Fibroblast of the conjunctiva (primary cell): ENCODE data around the gene EFTUD2.
"Not testable (repeated sequence)": the region's sequence is repeated elsewhere in the genome, so short reads cannot be mapped to it uniquely, and the experiment has no call there.

Source experiments
- DNase-seq: peaks from one replicate; pipeline ENCODE4 v3.0.0-alpha.2; 2010; ENCODE audit warnings: low read depth

The EFTUD2 gene

DNA sequence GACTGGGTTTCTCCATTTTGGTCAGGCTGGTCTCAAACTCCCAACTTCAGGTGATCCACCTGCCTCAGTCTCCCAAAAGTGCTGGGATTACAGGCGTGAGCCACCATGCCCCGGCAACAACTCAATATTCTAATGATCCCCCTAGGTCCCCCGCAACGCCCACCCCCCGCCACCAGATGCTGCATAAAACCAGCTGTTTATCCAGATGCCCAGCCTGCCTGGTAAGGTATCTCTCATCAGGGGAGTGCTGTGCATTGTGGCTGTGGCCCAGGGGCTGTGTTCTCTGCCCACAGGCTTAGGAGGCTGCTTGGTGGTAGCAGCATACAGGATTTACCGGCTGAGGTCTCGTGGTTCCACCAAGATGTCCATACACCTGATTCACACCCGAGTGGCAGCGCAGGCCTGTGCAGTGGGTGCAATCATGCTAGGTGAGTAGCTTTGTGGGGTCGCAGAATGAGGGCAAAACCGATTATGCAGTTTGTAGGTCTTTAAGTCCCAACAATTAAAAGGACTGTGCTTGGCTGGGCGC, 50.2 kb downstream of the EFTUD2 start:
- DNase-seq: no peak

- no peak for DNase-seq
These were observed 50.9 kb downstream of the EFTUD2 start for GRCh38 chr17:44848257-44848795.

DNA sequence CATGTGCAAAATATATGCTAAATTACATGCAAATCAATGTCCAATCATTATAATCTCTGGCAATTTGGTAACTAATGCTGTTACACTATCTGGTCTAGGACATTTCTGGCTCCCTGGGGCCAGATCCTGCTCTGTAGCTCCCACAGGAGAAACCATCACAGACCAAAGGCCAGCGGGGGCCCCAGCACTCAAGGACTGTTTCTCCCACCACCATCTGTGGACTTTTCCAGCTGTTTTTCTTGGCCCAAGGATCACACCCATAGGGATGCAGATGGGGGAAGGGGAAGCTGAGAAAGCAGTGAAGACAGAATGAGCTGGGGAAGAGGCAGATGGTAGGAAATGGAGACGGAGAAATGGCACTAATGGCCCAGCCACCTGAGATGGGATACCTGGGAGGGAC, 51.7 kb downstream of the EFTUD2 start, which contains the start of gene HIGD1B:
TSS of gene HIGD1B (plus strand) at position 298 of the 400 bp plus-strand sequence. CDS start 270 bp downstream, outside the sequence.
- no peak for DNase-seq

GRCh38 chr17:44846206-44846605, 53.0 kb downstream of the EFTUD2 start:
- DNase-seq: no peak

GRCh38 chr17:44844390-44844830, 54.8 kb downstream of the EFTUD2 start:
- no peak for DNase-seq

GRCh38 chr17:44842748-44843147, 56.5 kb downstream of the EFTUD2 start:
- no peak for DNase-seq

GRCh38 chr17:44840936-44841335, 58.3 kb downstream of the EFTUD2 start:
- no peak for DNase-seq

DNA sequence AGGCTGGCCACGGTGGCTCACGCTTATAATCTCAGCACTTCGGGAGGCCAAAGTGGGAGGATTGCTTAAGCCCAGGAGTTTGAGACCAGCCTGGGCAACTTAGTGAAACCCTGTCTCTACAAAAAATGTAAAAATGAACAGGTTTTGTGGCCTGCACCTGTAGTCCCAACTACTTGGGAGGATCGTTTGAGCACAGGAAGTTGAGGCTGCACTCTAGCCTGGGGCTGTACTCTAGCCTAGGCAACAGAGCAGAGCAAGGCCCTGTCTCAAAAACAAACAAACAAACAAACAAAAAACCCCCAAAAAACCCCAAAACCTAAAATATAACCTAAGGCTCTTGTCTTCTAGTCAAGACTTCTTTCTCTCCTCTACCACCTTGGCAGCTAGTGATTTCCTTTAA, 59.0 kb downstream of the EFTUD2 start:
- no peak for DNase-seq

DNA sequence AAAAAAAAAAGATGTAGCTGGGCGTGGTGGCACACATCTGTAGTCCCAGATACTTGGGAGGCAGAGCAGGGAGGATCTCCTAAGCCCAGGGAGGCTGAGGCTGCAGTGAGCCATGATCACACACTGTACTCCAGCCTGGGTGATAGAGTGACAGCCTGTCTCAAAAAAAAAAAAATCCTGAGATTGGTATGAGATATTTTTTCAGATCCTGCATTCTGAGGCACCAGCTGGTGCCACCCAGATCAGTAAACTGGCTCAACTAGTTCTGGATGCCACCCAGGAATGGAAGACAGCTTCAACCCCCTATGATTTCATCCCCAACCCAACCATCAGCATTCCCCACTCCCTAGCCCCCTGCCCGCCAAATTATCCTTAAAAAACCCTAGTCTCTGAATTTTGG, 62.0 kb downstream of the EFTUD2 start:
- no peak for DNase-seq

DNA sequence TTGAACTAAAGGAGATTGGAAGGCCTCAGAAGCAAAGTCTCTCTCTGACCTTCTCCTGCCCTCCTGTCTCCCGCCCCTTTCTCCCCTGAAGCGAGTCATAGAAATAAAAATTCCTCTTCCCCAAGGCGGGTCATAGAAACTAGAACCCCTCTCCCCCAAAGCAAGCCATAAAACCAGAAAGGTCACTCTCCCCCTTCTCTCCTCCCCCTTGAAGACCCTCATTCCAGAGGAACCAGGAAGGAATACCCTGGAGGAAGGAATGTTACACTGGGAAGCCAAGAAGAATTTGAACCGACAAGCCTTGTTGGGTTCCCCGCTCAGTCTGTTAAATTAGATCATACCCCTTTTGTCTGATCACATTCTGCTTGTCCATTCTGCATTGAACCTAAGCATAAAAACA, 66.4 kb downstream of the EFTUD2 start:
- no peak for DNase-seq

DNA sequence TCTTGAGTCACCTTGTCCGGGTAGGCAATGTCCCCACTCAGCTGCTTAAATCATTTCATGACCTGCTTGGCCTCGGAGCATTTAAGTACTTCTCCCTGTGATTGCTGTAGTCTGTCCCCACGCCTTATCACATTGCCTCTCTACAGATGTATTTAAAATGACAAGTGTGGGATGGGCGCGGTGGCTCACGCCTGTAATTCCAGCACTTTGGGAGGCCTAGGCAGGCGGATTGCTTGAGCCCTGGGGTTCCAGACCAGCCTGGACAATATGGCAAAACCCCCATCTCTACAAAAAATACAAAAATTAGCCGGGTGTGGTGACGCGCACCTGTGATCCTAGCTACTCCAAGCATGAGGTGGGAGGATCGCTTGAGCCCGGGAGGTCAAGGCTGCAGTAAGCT, 67.9 kb downstream of the EFTUD2 start:
- DNase-seq: no peak

- no peak for DNase-seq
These were observed 68.6 kb downstream of the EFTUD2 start for GRCh38 chr17:44830359-44831288.

- DNase-seq: no peak
These were observed 69.5 kb downstream of the EFTUD2 start, which contains the start of gene GJC1 for GRCh38 chr17:44829523-44830358. Gene GJC1, minus strand, starts transcription at chr17:44830287. Its CDS starts 24,470 bp downstream, at chr17:44805817.

DNA sequence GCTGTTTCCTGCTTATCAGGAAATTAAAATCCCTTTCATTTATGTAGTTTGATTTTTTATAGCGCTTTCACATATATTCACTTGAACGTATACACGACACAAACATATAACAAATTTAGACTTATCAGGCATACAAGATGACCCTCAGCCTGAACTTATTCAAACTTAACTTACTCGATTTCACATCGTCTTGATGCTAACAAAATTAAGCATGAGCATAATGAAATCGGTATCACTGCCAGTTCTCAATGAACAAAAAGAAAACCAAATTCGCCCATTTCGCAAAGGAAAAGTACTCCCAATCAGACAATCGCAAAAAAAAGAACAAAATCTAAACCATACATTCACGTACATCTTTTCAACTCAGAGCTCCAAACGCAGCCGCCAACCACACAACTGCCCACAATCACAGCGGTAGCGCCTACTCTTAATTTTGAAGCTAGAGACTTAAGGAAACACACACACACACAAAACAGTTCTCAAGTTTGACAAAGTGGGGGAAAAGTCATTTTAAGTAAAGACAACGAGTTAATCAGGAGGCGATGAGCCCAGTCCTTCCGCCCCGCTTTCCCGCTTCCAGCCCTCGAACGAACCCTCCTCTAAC, 70.2 kb downstream of the EFTUD2 start:
- DNase-seq: no peak

- DNase-seq: no peak
These were observed 71.4 kb downstream of the EFTUD2 start for GRCh38 chr17:44827863-44828262.

GRCh38 chr17:44826123-44826790, 73.0 kb downstream of the EFTUD2 start:
- no peak for DNase-seq

DNA sequence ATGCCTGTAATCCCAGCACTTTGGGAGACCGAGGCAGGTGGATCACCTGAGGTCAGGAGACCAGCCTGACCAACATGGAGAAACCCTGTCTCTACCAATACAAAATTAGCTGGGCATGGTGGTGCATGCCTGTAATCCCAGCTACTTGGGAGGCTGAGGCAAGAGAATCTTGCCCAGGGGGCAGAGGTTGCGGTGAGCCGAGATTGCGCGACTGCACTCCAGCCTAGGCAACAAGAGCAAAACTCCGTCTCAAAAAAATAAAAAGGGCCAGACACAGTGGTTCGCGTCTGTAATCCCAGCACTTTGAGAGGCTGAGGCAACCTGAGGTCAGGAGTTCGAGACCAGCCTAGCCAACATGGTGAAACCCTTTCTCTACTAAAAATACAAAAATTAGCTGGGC, 74.0 kb downstream of the EFTUD2 start:
- DNase-seq: not testable (repeated sequence)

DNA sequence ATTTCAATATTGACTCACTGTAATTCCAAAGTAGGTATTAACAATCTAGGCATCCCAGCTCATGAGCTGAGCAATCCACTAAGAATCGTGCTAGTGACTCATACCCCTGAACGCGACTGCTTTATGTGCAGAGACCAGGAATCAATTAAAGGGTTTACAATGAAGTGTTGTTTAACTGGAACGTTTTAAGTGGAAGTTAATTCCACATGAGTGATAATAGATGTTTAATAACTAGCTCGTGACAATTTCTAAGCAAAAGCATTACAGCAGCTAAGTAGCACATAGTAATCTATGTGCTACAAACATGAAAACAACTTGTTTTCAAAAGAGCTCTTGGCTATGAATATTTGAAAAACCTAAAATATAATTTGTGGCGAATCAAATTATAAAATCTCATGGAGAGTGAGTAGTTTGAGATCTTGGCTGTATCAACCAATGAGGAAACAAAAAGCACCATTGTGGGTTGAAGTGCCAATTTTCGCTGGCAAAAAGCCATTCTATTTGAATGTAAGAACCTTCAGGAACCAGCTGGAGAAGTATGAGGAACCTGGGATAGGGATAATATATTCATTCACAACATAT, 78.5 kb downstream of the EFTUD2 start:
- DNase-seq: peak; percentile 62

DNA sequence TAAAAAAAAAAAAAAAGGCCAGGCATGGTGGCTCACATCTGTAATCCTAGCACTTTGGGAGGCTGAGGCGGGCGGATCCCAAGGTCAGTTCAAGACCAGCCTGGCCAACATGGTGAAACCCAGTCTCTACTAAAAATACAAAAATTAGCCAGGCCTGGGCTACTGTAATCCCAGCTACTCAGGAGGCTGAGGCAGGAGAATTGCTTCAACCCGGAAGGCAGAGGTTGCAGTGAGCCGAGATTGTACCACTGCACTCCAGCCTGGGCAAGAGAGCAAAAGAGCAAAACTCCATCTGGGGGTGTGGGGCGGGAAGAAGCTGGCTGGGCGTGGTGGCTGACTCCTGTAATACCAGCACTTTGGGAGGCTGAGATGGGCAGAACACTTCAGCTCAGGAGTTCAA, 80.7 kb downstream of the EFTUD2 start:
- DNase-seq: not testable (repeated sequence)

- no peak for DNase-seq
These were observed 87.0 kb downstream of the EFTUD2 start for GRCh38 chr17:44812263-44812662.
